GM12891 (cell line): Measurements from ENCODE around the gene DPH2.

ENCODE experiments used
- DNase-seq: peaks from one replicate; pipeline ENCODE4 v3.0.0; 2011; ENCODE audit warnings: low spot score; ENCODE audit not compliant: insufficient read length
- FAIRE-seq: peaks from 2 replicates; lab custom pipeline; 2011; peaks lifted over from hg19 to GRCh38; lab: Jason Lieb, UNC
- PAX5 ChIP-seq: IDR thresholded peaks from 2 replicates; pipeline ENCODE4 v1.6.1; 2011; ENCODE audit warnings: low read length, moderate library complexity, mild to moderate bottlenecking; ENCODE audit not compliant: insufficient read depth, severe bottlenecking
- POLR2A ChIP-seq: IDR thresholded peaks from 2 replicates; pipeline ENCODE4 v1.6.1; 2011; ENCODE audit warnings: low read depth, low read length, control low read depth
- POLR2AphosphoS5 ChIP-seq: IDR thresholded peaks from 2 replicates; pipeline ENCODE4 v1.6.1; 2011; ENCODE audit warnings: low read depth, low read length, control low read depth
- POU2F2 ChIP-seq: IDR thresholded peaks from 2 replicates; pipeline ENCODE4 v1.6.1; 2011; ENCODE audit warnings: low read depth, mild to moderate bottlenecking, control low read depth, low read length, moderate library complexity
- SPI1 ChIP-seq: IDR thresholded peaks from 2 replicates; pipeline ENCODE4 v1.6.1; 2011; ENCODE audit warnings: low read depth, low read length, control low read depth
- TAF1 ChIP-seq: IDR thresholded peaks from 2 replicates; pipeline ENCODE4 v1.6.1; 2011; ENCODE audit warnings: low read depth, low read length, control low read depth

Gene DPH2

GRCh38 chr1:43944860-43945259, 24.9 kb upstream of the DPH2 start:
- no peak for FAIRE-seq
- TF ChIP-seq TAF1 = no peak
- no peak for TF ChIP-seq POU2F2
- no peak for TF ChIP-seq POLR2A
- no peak for TF ChIP-seq SPI1
- TF ChIP-seq POLR2AphosphoS5 = no peak
- no peak for TF ChIP-seq PAX5
- DNase-seq = no peak

- TF ChIP-seq POLR2AphosphoS5 (no peak), POU2F2 (no peak), SPI1 (no peak), POLR2A (no peak), TAF1 (no peak), PAX5 (no peak)
- DNase-seq (no peak), FAIRE-seq (no peak)
Observed at GRCh38 chr1:43945674-43946235, 24.1 kb upstream of the DPH2 start.

- TF ChIP-seq SPI1 (no peak), POLR2A (peak; percentile 45; the same call in 1 of the 2 replicates), PAX5 (no peak), TAF1 (peak; percentile 74), POLR2AphosphoS5 (peak; percentile 71), POU2F2 (no peak)
- peak; percentile 99 for FAIRE-seq
- peak; percentile 99 for DNase-seq
Observed at GRCh38 chr1:43946236-43947060, 23.4 kb upstream of the DPH2 start, which contains the start of gene IPO13. TSS of gene IPO13 (plus strand) at chr1:43946950. CDS start at chr1:43947601, 651 bp downstream.

GRCh38 chr1:43947061-43947873, 22.5 kb upstream of the DPH2 start:
- FAIRE-seq = no peak
- DNase-seq = peak; percentile 63
- TF ChIP-seq PAX5 = no peak

GRCh38 chr1:43947874-43948437, 21.9 kb upstream of the DPH2 start:
- TF ChIP-seq PAX5 = no peak
- TF ChIP-seq POLR2A = no peak
- no peak for TF ChIP-seq POLR2AphosphoS5
- TF ChIP-seq TAF1 = no peak
- no peak for TF ChIP-seq POU2F2
- TF ChIP-seq SPI1 = no peak
- DNase-seq (no peak), FAIRE-seq (no peak)

GRCh38 chr1:43949678-43950077, 20.1 kb upstream of the DPH2 start:
- TF ChIP-seq POLR2AphosphoS5 (no peak), TAF1 (no peak), SPI1 (no peak), PAX5 (no peak), POLR2A (no peak), POU2F2 (no peak)
- no peak for DNase-seq
- FAIRE-seq = no peak

- FAIRE-seq = no peak
Observed at GRCh38 chr1:43951021-43951985, 18.5 kb upstream of the DPH2 start.

GRCh38 chr1:43952731-43953346, 17.0 kb upstream of the DPH2 start:
- no peak for FAIRE-seq
- DNase-seq = no peak
- TF ChIP-seq POLR2AphosphoS5 (no peak), PAX5 (no peak), POLR2A (no peak), SPI1 (no peak), POU2F2 (no peak), TAF1 (no peak)

More at GRCh38 chr1:43951021-43951985, 18.5 kb upstream of the DPH2 start:
- DNase-seq = no peak
- no peak for TF ChIP-seq POLR2A
- TF ChIP-seq PAX5 = no peak
- TF ChIP-seq TAF1 = no peak
